IMR-90 (cell line): Measurements from ENCODE around the gene GRIN2A. TPM values are rescaled to one million over a fixed set of nuclear protein-coding genes. Genes with fewer than 3 reads are reported as not detected.

Experiments used
- ATAC-seq: fragments of 200-7000 bp; cut with Tn5 transposase; 2 replicates; pipeline ENCODE4 v1.9.1; 2020; ENCODE audit warnings: low read depth, mild to moderate bottlenecking, moderate library complexity
- BruUV-seq: library from RNA; stranded (reverse); fragments of 400-500 nt; replicated peaks from 2 replicates; lab custom pipeline; 2021; lab: Mats Ljungman, UMichigan
- CTCF ChIA-PET: fragments of 300-600 bp; formaldehyde crosslinking; extraction: SDS; loops from one replicate; lab custom pipeline; 2021; ENCODE audit warnings: antibody characterized with exemption; lab: Yijun Ruan, JAX
- POLR2A ChIA-PET: fragments of 300-600 bp; sonication (Branson Sonifier 250); formaldehyde crosslinking; loops from one replicate; lab custom pipeline; 2022; ENCODE audit warnings: antibody characterized with exemption; ENCODE audit not compliant: unreplicated experiment; lab: Charles Lee
- DNase-seq: peaks from one replicate; pipeline ENCODE4 v3.0.0; 2013
- H2AFZ ChIP-seq: replicated peaks from 2 replicates; pipeline ENCODE3; 2013; ENCODE audit warnings: low read length, mild to moderate bottlenecking; ENCODE audit not compliant: poor library complexity
- H2AK5ac ChIP-seq: 2 replicates; pipeline ENCODE4 v1.6.1; 2013; ENCODE audit warnings: low read depth, low read length, inconsistent platforms
- H2AK9ac ChIP-seq: replicated peaks from 2 replicates; pipeline ENCODE3; 2013; ENCODE audit warnings: mild to moderate bottlenecking, low read depth, low read length, moderate library complexity; ENCODE audit not compliant: poor library complexity
- H2BK120ac ChIP-seq: 2 replicates; pipeline ENCODE4 v1.6.1; 2013; ENCODE audit warnings: low read depth, low read length, inconsistent platforms
- H2BK15ac ChIP-seq: 3 replicates; pipeline ENCODE4 v1.6.1; 2013; ENCODE audit warnings: low read depth, low read length, inconsistent platforms
- H2BK20ac ChIP-seq: 2 replicates; pipeline ENCODE4 v1.6.1; 2013; ENCODE audit warnings: low read depth, mild to moderate bottlenecking, inconsistent platforms, low read length, moderate library complexity
- H2BK5ac ChIP-seq: 2 replicates; pipeline ENCODE4 v1.6.1; 2013; ENCODE audit warnings: mild to moderate bottlenecking, low read depth, low read length, inconsistent platforms; ENCODE audit not compliant: poor library complexity, severe bottlenecking
- H3K14ac ChIP-seq: replicated peaks from 2 replicates; pipeline ENCODE4 v1.6.1; 2013; ENCODE audit warnings: low read depth, low read length, inconsistent platforms
- H3K18ac ChIP-seq: 2 replicates; pipeline ENCODE4 v1.6.1; 2013; ENCODE audit warnings: low read depth, low read length, control low read depth
- H3K23ac ChIP-seq: 2 replicates; pipeline ENCODE4 v1.6.1; 2013; ENCODE audit warnings: low read depth, low read length, inconsistent platforms
- H3K27ac ChIP-seq: 2 replicates; pipeline ENCODE4 v1.5.1; 2013; ENCODE audit warnings: mild to moderate bottlenecking, control low read depth, low read length; ENCODE audit not compliant: insufficient read depth
- H3K27me3 ChIP-seq: 2 replicates; pipeline ENCODE4 v1.6.1; 2013; ENCODE audit warnings: low read length; ENCODE audit not compliant: control insufficient read depth, insufficient read depth
- H3K36me3 ChIP-seq: 2 replicates; pipeline ENCODE4 v1.6.1; 2013; ENCODE audit warnings: low read length, mixed read lengths; ENCODE audit not compliant: control insufficient read depth, insufficient read depth
- H3K4ac ChIP-seq: 2 replicates; pipeline ENCODE4 v1.6.1; 2013; ENCODE audit warnings: low read depth, low read length, inconsistent platforms
- H3K4me1 ChIP-seq: 2 replicates; pipeline ENCODE4 v1.6.1; 2013; ENCODE audit warnings: low read length, mixed read lengths; ENCODE audit not compliant: control insufficient read depth, insufficient read depth
- H3K4me2 ChIP-seq: 2 replicates; pipeline ENCODE4 v1.6.1; 2013; ENCODE audit warnings: low read depth, mild to moderate bottlenecking, control low read depth, low read length, moderate library complexity
- H3K4me3 ChIP-seq: 2 replicates; pipeline ENCODE4 v1.5.1; 2013; ENCODE audit warnings: low read depth, mild to moderate bottlenecking, control low read depth, low read length, moderate library complexity; ENCODE audit not compliant: insufficient read depth
- H3K56ac ChIP-seq: 2 replicates; pipeline ENCODE4 v1.6.1; 2013; ENCODE audit warnings: low read length, inconsistent platforms; ENCODE audit not compliant: insufficient read depth; ENCODE audit errors: extremely low read depth
- H3K79me1 ChIP-seq, 2 experiments: 2 replicates each; pipeline ENCODE4 v1.6.1; 2013; ENCODE audit warnings: low read length in 2 of 2, inconsistent platforms in 1 of 2, low read depth in 1 of 2
- H3K9ac ChIP-seq: 2 replicates; pipeline ENCODE4 v1.6.1; 2013; ENCODE audit warnings: low read depth, low read length, control low read depth
- H3K9me1 ChIP-seq: 2 replicates; pipeline ENCODE4 v1.6.1; 2013; ENCODE audit warnings: low read length, inconsistent platforms; ENCODE audit not compliant: insufficient read depth
- H3K9me3 ChIP-seq: 2 replicates; pipeline ENCODE4 v1.6.1; 2013; ENCODE audit warnings: low read length; ENCODE audit not compliant: control insufficient read depth, insufficient read depth
- H4K20me1 ChIP-seq: 2 replicates; pipeline ENCODE4 v1.6.1; 2013; ENCODE audit warnings: low read length, inconsistent platforms; ENCODE audit not compliant: insufficient read depth
- H4K5ac ChIP-seq: 2 replicates; pipeline ENCODE4 v1.6.1; 2013; ENCODE audit warnings: mild to moderate bottlenecking, low read depth, low read length, control low read depth
- H4K8ac ChIP-seq, 2 experiments: 2 replicates each; pipeline ENCODE4 v1.6.1; 2013; ENCODE audit warnings: low read depth in 2 of 2, low read length in 2 of 2, control low read depth in 1 of 2, inconsistent platforms in 1 of 2
- H4K91ac ChIP-seq: 2 replicates; pipeline ENCODE4 v1.6.1; 2013; ENCODE audit warnings: low read depth, low read length, inconsistent platforms; ENCODE audit not compliant: insufficient read depth
- BHLHE40 ChIP-seq: fragments of 150-350 bp; IDR thresholded peaks from 2 replicates; pipeline ENCODE4 v1.6.1; 2016; ENCODE audit warnings: mild to moderate bottlenecking, low read depth, low read length
- CHD1 ChIP-seq: IDR thresholded peaks from 2 replicates; pipeline ENCODE4 v1.6.1; 2012; ENCODE audit warnings: low read depth, low read length, improper control_type of control experiment
- FOS ChIP-seq: fragments of 150-350 bp; IDR thresholded peaks from 2 replicates; pipeline ENCODE4 v1.6.1; 2016; ENCODE audit warnings: low read depth, low read length
- MAFK ChIP-seq: IDR thresholded peaks from 2 replicates; pipeline ENCODE4 v1.6.1; 2012; ENCODE audit warnings: low read depth, low read length, improper control_type of control experiment
- MXI1 ChIP-seq: IDR thresholded peaks from 2 replicates; pipeline ENCODE4 v1.6.1; 2012; ENCODE audit warnings: low read depth, mild to moderate bottlenecking, low read length, moderate library complexity, borderline replicate concordance
- NFE2L2 ChIP-seq: fragments of 150-350 bp; IDR thresholded peaks from 2 replicates; pipeline ENCODE4 v1.6.1; 2016; ENCODE audit warnings: low read depth, mild to moderate bottlenecking, low read length
- POLR2A ChIP-seq: IDR thresholded peaks from 2 replicates; pipeline ENCODE4 v1.6.1; 2012; ENCODE audit warnings: mild to moderate bottlenecking, low read depth, low read length
- RAD21 ChIP-seq: IDR thresholded peaks from 2 replicates; pipeline ENCODE4 v1.6.1; 2012; ENCODE audit warnings: low read length, improper control_type of control experiment
- RCOR1 ChIP-seq: IDR thresholded peaks from 2 replicates; pipeline ENCODE4 v1.6.1; 2012; ENCODE audit warnings: mild to moderate bottlenecking, low read length, improper control_type of control experiment; ENCODE audit not compliant: insufficient replicate concordance
- RFX5 ChIP-seq: IDR thresholded peaks from 2 replicates; pipeline ENCODE4 v1.8.0; 2012; ENCODE audit warnings: low read depth, mild to moderate bottlenecking, low read length, moderate library complexity
- WGBS, 2 experiments: methylation state at CpG; one replicate each; pipeline versions ENCODE4 v1.1.5 to v1.1.7; 2013; ENCODE audit warnings: missing lambda C conversion rate in 2 of 2; ENCODE audit not compliant: insufficient read length in 1 of 2; ENCODE audit errors: extremely low coverage in 2 of 2; 5-methylcytosine and 5-hydroxymethylcytosine counted together
- dilution Hi-C: fragments of 300-500 bp; cut with HindIII; formaldehyde crosslinking; loops from one replicate; pipeline ENCODE4 v1.14.3; 2018; ENCODE audit warnings: low sequenced_read_pairs; ENCODE audit not compliant: unreplicated experiment
- in situ Hi-C: fragments of 300-500 bp; cut with MboI; formaldehyde crosslinking; loops from 3 replicates; pipeline ENCODE4 v1.14.3; 2019; ENCODE audit warnings: low sequenced_read_pairs, inconsistent platforms, mixed read lengths
- intact Hi-C: fragments of 100-400 bp; cut with micrococcal nuclease; formaldehyde crosslinking; loops from 2 replicates; pipeline ENCODE4 v1.10.0; 2022
- polyA plus RNA-seq, 3 experiments: library from polyadenylated mRNA; depleted of rRNA; stranded (reverse); fragments of >200 nt; gene quantifications; 2 replicates each; pipeline ENCODE4 v1.2.3, GENCODE V29; 2012; ENCODE audit warnings: low replicate concordance in 1 of 3
- total RNA-seq: library from RNA; depleted of rRNA; stranded (reverse); fragments of >200 nt; gene quantifications from 2 replicates; pipeline ENCODE4 v1.2.3, GENCODE V29; 2012
- TF ChIP-seq, protein P1 (sequence below): fragments of 150-350 bp; IDR thresholded peaks from 2 replicates; pipeline ENCODE4 v1.6.1; 2016; ENCODE audit warnings: low read depth, mild to moderate bottlenecking, low read length, moderate library complexity, borderline replicate concordance

The GRIN2A gene
- total and polyA plus RNA-seq, 2 of the 4 experiments (the other 2 are of a cell fraction), result under 0.01 TPM; not detected in 1

DNA sequence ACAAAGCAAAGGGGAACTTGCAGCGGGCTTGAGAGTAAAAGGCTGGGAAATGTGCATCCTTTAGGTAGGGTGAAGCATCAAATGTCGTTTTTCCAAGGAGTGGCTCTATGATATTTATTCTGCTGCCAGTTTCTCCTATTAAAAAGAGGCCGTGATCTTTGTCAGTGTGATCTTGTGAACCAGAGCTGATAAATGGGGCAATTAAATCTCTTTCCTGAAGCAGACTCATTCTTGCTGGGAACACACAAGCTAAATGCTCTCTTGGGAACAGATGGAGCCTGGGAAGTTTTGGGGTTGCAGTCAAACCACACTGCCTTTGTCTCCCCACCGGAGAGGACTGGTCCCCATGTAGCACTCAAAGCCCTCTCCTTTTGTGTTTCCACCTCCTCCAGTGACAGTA, 408.9 kb downstream of the GRIN2A start:
- H3K4ac ChIP-seq, result no peak overlapping the region
- no peaks in the 10 kb centered on the region for H3K4me1 ChIP-seq
- H2AK9ac ChIP-seq, result no peak overlapping the region
- H2AK5ac ChIP-seq, result no peak overlapping the region
- DNase-seq (no peak), ATAC-seq (no peak)
- no peak overlapping the region for H3K27ac ChIP-seq
- intact Hi-C loops, result no loop called here
- H3K9ac ChIP-seq, result no peak overlapping the region
- no peak overlapping the region for H3K14ac ChIP-seq
- peaks cover 21% of the 10 kb centered on the region for H3K9me3 ChIP-seq
- H3K36me3 ChIP-seq, result no peaks in the 10 kb centered on the region
- no CpG with 5 or more reads among the region's 4 CpGs for WGBS, 2 experiments
- H3K27me3 ChIP-seq, result no peaks in the 10 kb centered on the region
- H2BK5ac ChIP-seq, result no peak overlapping the region
- no TSS peak for BruUV-seq
- H3K4me3 ChIP-seq, result no peak overlapping the region
- H4K20me1 ChIP-seq, result no peaks in the 10 kb centered on the region
- no peak overlapping the region for H2BK120ac ChIP-seq
- H4K8ac ChIP-seq, result no peak overlapping the region
- CTCF ChIA-PET, result no interaction called here
- H4K91ac ChIP-seq, result no peak overlapping the region
- TF ChIP-seq POLR2A (no peak), RFX5 (no peak), FOS (no peak), MAFK (no peak), MXI1 (no peak), CHD1 (no peak), NFE2L2 (no peak), RAD21 (no peak), BHLHE40 (no peak), RCOR1 (no peak)
- TF ChIP-seq, protein P1, sequence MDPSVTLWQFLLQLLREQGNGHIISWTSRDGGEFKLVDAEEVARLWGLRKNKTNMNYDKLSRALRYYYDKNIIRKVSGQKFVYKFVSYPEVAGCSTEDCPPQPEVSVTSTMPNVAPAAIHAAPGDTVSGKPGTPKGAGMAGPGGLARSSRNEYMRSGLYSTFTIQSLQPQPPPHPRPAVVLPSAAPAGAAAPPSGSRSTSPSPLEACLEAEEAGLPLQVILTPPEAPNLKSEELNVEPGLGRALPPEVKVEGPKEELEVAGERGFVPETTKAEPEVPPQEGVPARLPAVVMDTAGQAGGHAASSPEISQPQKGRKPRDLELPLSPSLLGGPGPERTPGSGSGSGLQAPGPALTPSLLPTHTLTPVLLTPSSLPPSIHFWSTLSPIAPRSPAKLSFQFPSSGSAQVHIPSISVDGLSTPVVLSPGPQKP, result no peak
- H3K56ac ChIP-seq, result no peak overlapping the region
- H2AFZ ChIP-seq, result no peak overlapping the region
- H3K23ac ChIP-seq, result no peak overlapping the region
- no peak overlapping the region for H3K4me2 ChIP-seq
- dilution Hi-C loops, result no loop called here
- no peak overlapping the region for H3K18ac ChIP-seq
- H3K79me1 ChIP-seq, result no peaks in the 10 kb centered on the region
- in situ Hi-C loops, result no loop called here
- no peak overlapping the region for H4K5ac ChIP-seq
- POLR2A ChIA-PET, result no interaction called here
- no peaks in the 10 kb centered on the region for H3K9me1 ChIP-seq
- no peak overlapping the region for H2BK15ac ChIP-seq
- no peak overlapping the region for H2BK20ac ChIP-seq
